GM18951 (cell line): ENCODE measurements around the gene ARL2BP.
A peak's percentile ranks its signal among the peaks of the same experiment; 100 is the strongest.
"Not testable (repeated sequence)": the region's sequence is repeated elsewhere in the genome, so short reads cannot be mapped to it uniquely, and the experiment has no call there.

Experiments used
- POLR2A ChIP-seq: IDR thresholded peaks from 4 replicates; pipeline ENCODE4 v1.6.1; 2011; ENCODE audit warnings: mild to moderate bottlenecking; ENCODE audit not compliant: insufficient read length, insufficient read depth; ENCODE audit errors: extremely low read depth
- in situ Hi-C: fragments of 300-500 bp; cut with MboI; formaldehyde crosslinking; loops from one replicate; pipeline ENCODE4 v1.12.0; 2022; ENCODE audit warnings: low sequenced_read_pairs, mixed read lengths, inconsistent platforms; ENCODE audit not compliant: unreplicated experiment

Gene ARL2BP

GRCh38 chr16:57244767-57245471, at the start of gene ARL2BP:
Gene ARL2BP (plus strand): TSS chr16:57245259. CDS start chr16:57245368, 109 bp downstream.
- peak; percentile 87 for TF ChIP-seq POLR2A
- in situ Hi-C loops, result no loop called here

GRCh38 chr16:57196286-57196685, 48.8 kb upstream of the ARL2BP start:
- in situ Hi-C loops, result no loop called here
- no peak for TF ChIP-seq POLR2A

- in situ Hi-C loops, result no loop called here
- no peak for TF ChIP-seq POLR2A
These were observed 48.3 kb upstream of the ARL2BP start for GRCh38 chr16:57196753-57197152.

- in situ Hi-C loops, result not testable (repeated sequence)
These were observed 44.7 kb upstream of the ARL2BP start for GRCh38 chr16:57200321-57200720.

GRCh38 chr16:57200926-57201325, 44.1 kb upstream of the ARL2BP start:
- in situ Hi-C loops, result not testable (repeated sequence)

GRCh38 chr16:57202095-57202886, 42.8 kb upstream of the ARL2BP start:
- no peak for TF ChIP-seq POLR2A
- in situ Hi-C loops, result no loop called here

GRCh38 chr16:57203451-57203850, 41.6 kb upstream of the ARL2BP start:
- TF ChIP-seq POLR2A, result no peak
- in situ Hi-C loops, result no loop called here

- no peak for TF ChIP-seq POLR2A
- in situ Hi-C loops, result no loop called here
These were observed 40.4 kb upstream of the ARL2BP start for GRCh38 chr16:57204675-57205074.

- in situ Hi-C loops, result no loop called here
- no peak for TF ChIP-seq POLR2A
These were observed 36.1 kb upstream of the ARL2BP start for GRCh38 chr16:57208926-57209325.

GRCh38 chr16:57209780-57210179, 35.3 kb upstream of the ARL2BP start:
- in situ Hi-C loops, result no loop called here
- no peak for TF ChIP-seq POLR2A

- in situ Hi-C loops, result no loop called here
- TF ChIP-seq POLR2A, result no peak
These were observed 31.6 kb upstream of the ARL2BP start for GRCh38 chr16:57213462-57213861.

- TF ChIP-seq POLR2A, result no peak
- in situ Hi-C loops, result no loop called here
These were observed 28.1 kb upstream of the ARL2BP start for GRCh38 chr16:57216968-57217367.

- in situ Hi-C loops, result no loop called here
- TF ChIP-seq POLR2A, result no peak
These were observed 22.0 kb upstream of the ARL2BP start for GRCh38 chr16:57223057-57223456.

GRCh38 chr16:57224651-57225335, 20.3 kb upstream of the ARL2BP start:
- in situ Hi-C loops, result no loop called here

More at GRCh38 chr16:57224651-57225335, 20.3 kb upstream of the ARL2BP start:
- TF ChIP-seq POLR2A, result no peak
